ENCODE measurements around the gene TMEM53.

DNA sequence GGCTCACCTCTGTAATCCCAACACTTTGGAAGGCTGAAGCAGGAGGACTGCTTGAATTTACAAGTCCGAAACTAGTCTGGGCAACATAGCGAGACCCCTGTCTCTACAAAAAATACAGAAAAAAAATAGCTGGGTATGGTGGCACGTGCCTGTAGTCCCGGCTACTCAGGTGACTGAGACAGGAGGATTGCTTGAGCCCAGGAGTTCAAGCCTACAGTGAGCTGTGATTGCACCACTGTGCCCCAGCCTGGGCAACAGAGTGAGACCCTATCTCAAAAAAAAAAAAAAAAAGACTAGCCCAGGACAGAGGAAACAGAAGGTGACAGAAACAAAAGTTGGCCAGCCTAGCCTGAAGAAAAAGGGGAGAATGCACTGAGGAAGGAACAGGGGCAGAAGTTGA lies 21.4 kb upstream of the TMEM53 start:
- TF ChIP-seq CTCF (IDR thresholded peaks at IDR 0.05) (no peak), POLR2A (IDR thresholded peaks at IDR 0.05) (no peak)

All from prostate gland (tissue), 2 donors.